Upper lobe of left lung (tissue), 4 donors: ENCODE measurements around the gene SPATA21.

Source experiments
- EP300 ChIP-seq, 4 donors: sonication (generic); formaldehyde crosslinking; IDR thresholded peaks; one replicate each; pipeline ENCODE4 v1.5.1; 2017; ENCODE audit warnings: antibody characterized with exemption in 4 of 4, control low read depth in 2 of 4
- POLR2A ChIP-seq, 4 donors: fragments of 450-650 bp; IDR thresholded peaks; one replicate each; pipeline ENCODE4 v1.5.1; 2016 to 2017; ENCODE audit warnings: antibody characterized with exemption in 4 of 4, mild to moderate bottlenecking in 2 of 4
- TF ChIP-seq, protein P1 (sequence below), 6 experiments: fragments of 450-650 bp in 4 of 6; fragments of 200-600 bp in 2 of 6; sonication (generic) in 2 of 6; IDR thresholded peaks; one replicate each; pipeline ENCODE4 v1.5.1; 2016 to 2019; ENCODE audit warnings: antibody characterized with exemption in 6 of 6

DNA sequence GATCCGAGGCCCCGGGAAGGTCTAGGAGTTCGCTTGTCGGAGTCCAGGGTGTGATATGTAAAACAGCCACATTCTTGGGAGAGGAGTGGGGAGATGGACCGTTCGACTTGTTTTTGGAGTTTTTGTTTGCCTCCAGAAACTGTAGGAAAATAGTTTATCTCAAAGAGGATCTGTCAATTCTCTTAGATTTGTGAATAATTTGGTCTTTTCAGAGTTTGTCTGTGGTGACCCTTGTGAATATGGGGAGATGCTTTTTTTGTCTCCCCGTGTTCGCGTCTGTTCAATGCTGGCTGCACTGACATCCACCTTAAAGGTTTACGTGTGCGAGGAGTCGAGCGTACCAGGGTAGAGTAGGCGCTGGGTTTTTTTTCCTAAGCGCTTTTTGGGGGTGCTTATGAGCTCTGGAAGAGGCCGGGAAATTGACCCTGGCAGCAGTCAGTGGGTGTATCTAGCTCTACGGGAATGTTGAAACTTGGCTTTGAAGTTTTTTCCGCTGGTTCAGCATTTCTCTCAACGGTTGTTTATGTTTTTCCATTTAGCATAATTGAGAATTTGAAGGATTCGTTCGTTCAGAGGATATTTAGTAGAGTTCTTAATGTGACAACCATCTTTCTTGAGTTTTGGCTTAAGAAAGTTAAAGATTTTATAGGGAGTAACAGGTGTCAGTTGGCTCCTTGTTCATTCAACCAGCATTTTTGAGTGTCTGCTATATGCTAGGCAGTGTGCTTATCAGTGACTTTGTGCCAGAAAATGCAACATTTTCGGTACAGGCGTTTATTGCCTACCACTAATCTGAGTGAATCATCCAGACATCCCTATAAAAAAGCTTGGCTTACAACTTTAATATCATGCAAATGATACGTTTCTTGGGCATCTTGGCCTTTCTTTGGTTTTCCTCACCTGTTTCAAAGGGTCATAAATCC lies 69.0 kb downstream of the SPATA21 start:
- TF ChIP-seq, protein P1, sequence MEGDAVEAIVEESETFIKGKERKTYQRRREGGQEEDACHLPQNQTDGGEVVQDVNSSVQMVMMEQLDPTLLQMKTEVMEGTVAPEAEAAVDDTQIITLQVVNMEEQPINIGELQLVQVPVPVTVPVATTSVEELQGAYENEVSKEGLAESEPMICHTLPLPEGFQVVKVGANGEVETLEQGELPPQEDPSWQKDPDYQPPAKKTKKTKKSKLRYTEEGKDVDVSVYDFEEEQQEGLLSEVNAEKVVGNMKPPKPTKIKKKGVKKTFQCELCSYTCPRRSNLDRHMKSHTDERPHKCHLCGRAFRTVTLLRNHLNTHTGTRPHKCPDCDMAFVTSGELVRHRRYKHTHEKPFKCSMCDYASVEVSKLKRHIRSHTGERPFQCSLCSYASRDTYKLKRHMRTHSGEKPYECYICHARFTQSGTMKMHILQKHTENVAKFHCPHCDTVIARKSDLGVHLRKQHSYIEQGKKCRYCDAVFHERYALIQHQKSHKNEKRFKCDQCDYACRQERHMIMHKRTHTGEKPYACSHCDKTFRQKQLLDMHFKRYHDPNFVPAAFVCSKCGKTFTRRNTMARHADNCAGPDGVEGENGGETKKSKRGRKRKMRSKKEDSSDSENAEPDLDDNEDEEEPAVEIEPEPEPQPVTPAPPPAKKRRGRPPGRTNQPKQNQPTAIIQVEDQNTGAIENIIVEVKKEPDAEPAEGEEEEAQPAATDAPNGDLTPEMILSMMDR (IDR thresholded peaks at IDR 0.05): no peak
- no peak for TF ChIP-seq POLR2A (IDR thresholded peaks at IDR 0.05)
- TF ChIP-seq EP300 (IDR thresholded peaks at IDR 0.05): no peak
